SK-N-SH (cell line): Measurements from ENCODE around the gene CFAP299. TPM values are rescaled to one million over a fixed set of nuclear protein-coding genes. Genes with fewer than 3 reads are reported as not detected.

Source experiments
- CTCF ChIA-PET: fragments of 300-600, 350-600 bp; formaldehyde crosslinking; extraction: SDS; loops from one replicate; lab custom pipeline; 2021; lab: Yijun Ruan, JAX
- POLR2A ChIA-PET: fragments of 350-600 bp; sonication (Branson Sonifier 250); formaldehyde crosslinking; extraction: SDS; loops from one replicate; lab custom pipeline; 2020; ENCODE audit warnings: antibody characterized with exemption, inconsistent platforms; lab: Yijun Ruan, JAX
- DNase-seq: peaks from one replicate; pipeline ENCODE4 v3.0.0; 2012
- H2AFZ ChIP-seq: fragments of 200-600 bp; sonication (generic); 2 replicates; pipeline ENCODE4 v1.8.1; 2016; ENCODE audit warnings: antibody characterized with exemption, mild to moderate bottlenecking, low read depth
- H3F3A ChIP-seq: fragments of 200-600 bp; sonication (generic); replicated peaks from 2 replicates; pipeline ENCODE3; 2016; ENCODE audit warnings: antibody characterized with exemption, mild to moderate bottlenecking; ENCODE audit not compliant: insufficient read depth
- H3K27ac ChIP-seq, 2 experiments: fragments of 200-500 bp in 1 of 2; fragments of 200-600 bp in 1 of 2; sonication (Bioruptor generic) in 1 of 2; sonication (generic), shearing (Covaris generic) in 1 of 2; 2 replicates each; pipeline versions ENCODE4 v1.5.1 to v1.6.1; 2014 to 2016; ENCODE audit warnings: low read depth in 2 of 2, inconsistent platforms in 1 of 2, low read length in 1 of 2, mild to moderate bottlenecking in 1 of 2, mixed read lengths in 1 of 2
- H3K27me3 ChIP-seq: fragments of 200-600 bp; sonication (generic), shearing (Covaris generic); 2 replicates; pipeline ENCODE4 v1.6.1; 2016; ENCODE audit warnings: mixed run types; ENCODE audit not compliant: insufficient read depth
- H3K36me3 ChIP-seq, 2 experiments: fragments of 200-500 bp in 1 of 2; fragments of 200-600 bp in 1 of 2; sonication (Bioruptor generic) in 1 of 2; sonication (generic) in 1 of 2; replicated peaks in 1 of 2; 2 replicates each; pipeline versions ENCODE3 to v1.5.1; 2014 to 2016; ENCODE audit warnings: low read length in 1 of 2, mild to moderate bottlenecking in 1 of 2; ENCODE audit not compliant: insufficient read depth in 2 of 2, control insufficient read depth in 1 of 2
- H3K4me1 ChIP-seq, 2 experiments: fragments of 200-500 bp in 1 of 2; fragments of 200-600 bp in 1 of 2; sonication (Bioruptor generic) in 1 of 2; sonication (generic), shearing (Covaris generic) in 1 of 2; 2 replicates each; pipeline versions ENCODE4 v1.5.1 to v1.6.1; 2014 to 2016; ENCODE audit warnings: low read depth in 1 of 2, low read length in 1 of 2, mixed run types in 1 of 2; ENCODE audit not compliant: insufficient read depth in 2 of 2, control insufficient read depth in 1 of 2
- H3K4me2 ChIP-seq: fragments of 200-600 bp; sonication (generic), shearing (Covaris generic); 2 replicates; pipeline ENCODE4 v1.6.1; 2017; ENCODE audit warnings: mixed run types
- H3K4me3 ChIP-seq, 2 experiments: fragments of 200-500 bp in 1 of 2; fragments of 200-600 bp in 1 of 2; sonication (Bioruptor generic) in 1 of 2; sonication (generic), shearing (Covaris generic) in 1 of 2; 2 replicates each; pipeline versions ENCODE4 v1.5.1 to v1.8.1; 2014 to 2016; ENCODE audit warnings: low read depth in 2 of 2, inconsistent platforms in 1 of 2, low read length in 1 of 2, mild to moderate bottlenecking in 1 of 2, mixed read lengths in 1 of 2, moderate library complexity in 1 of 2
- H3K79me2 ChIP-seq: fragments of 200-600 bp; sonication (generic); 2 replicates; pipeline ENCODE4 v1.8.1; 2017; ENCODE audit warnings: mild to moderate bottlenecking; ENCODE audit not compliant: insufficient read depth
- H3K9ac ChIP-seq: fragments of 200-600 bp; sonication (generic); 2 replicates; pipeline ENCODE4 v1.6.1; 2017; ENCODE audit warnings: mixed run types
- H3K9me2 ChIP-seq: fragments of 200-600 bp; sonication (generic); 2 replicates; pipeline ENCODE4 v1.6.1; 2017; ENCODE audit warnings: mixed run types
- H3K9me3 ChIP-seq: fragments of 200-600 bp; sonication (generic); 2 replicates; pipeline ENCODE4 v1.6.1; 2017; ENCODE audit warnings: mixed run types, mild to moderate bottlenecking, moderate library complexity
- H4K20me1 ChIP-seq: fragments of 200-600 bp; sonication (generic); 2 replicates; pipeline ENCODE4 v1.6.1; 2017; ENCODE audit warnings: mild to moderate bottlenecking, mixed run types; ENCODE audit not compliant: insufficient read depth
- EZH2phosphoT487 ChIP-seq: fragments of 200-600 bp; sonication (generic); IDR thresholded peaks from 2 replicates; pipeline ENCODE4 v1.6.1; 2017; ENCODE audit warnings: low read depth, mixed run types, mild to moderate bottlenecking, antibody characterized with exemption, moderate library complexity, borderline replicate concordance
- FOSL2 ChIP-seq: IDR thresholded peaks from 2 replicates; pipeline ENCODE4 v1.4.0; 2012; ENCODE audit warnings: low read depth, mild to moderate bottlenecking, moderate library complexity, borderline replicate concordance
- GABPA ChIP-seq: IDR thresholded peaks from 2 replicates; pipeline ENCODE4 v1.4.0; 2012; ENCODE audit warnings: low read depth, mild to moderate bottlenecking
- GATA2 ChIP-seq: sonication (generic); formaldehyde crosslinking; IDR thresholded peaks from 2 replicates; pipeline ENCODE4 v1.5.0; 2020; ENCODE audit warnings: mild to moderate bottlenecking, missing genetic modification reagents
- JUND ChIP-seq: IDR thresholded peaks from 2 replicates; pipeline ENCODE4 v1.4.0; 2012
- MEF2A ChIP-seq: IDR thresholded peaks from 2 replicates; pipeline ENCODE4 v1.4.0; 2012; ENCODE audit warnings: low read depth, borderline replicate concordance
- NFIC ChIP-seq: IDR thresholded peaks from 2 replicates; pipeline ENCODE4 v1.4.0; 2012; ENCODE audit warnings: borderline replicate concordance
- POLR2AphosphoS5 ChIP-seq: IDR thresholded peaks from 2 replicates; pipeline ENCODE4 v1.6.1; 2012; ENCODE audit warnings: low read depth, low read length
- RAD21 ChIP-seq: IDR thresholded peaks from 2 replicates; pipeline ENCODE4 v1.6.1; 2012; ENCODE audit warnings: mild to moderate bottlenecking, low read length
- RCOR1 ChIP-seq: fragments of 150-350 bp; IDR thresholded peaks from 2 replicates; pipeline ENCODE4 v1.6.1; 2017; ENCODE audit warnings: antibody characterized with exemption, low read length
- RFX5 ChIP-seq: IDR thresholded peaks from 2 replicates; pipeline ENCODE4 v1.6.1; 2012; ENCODE audit warnings: mild to moderate bottlenecking, improper control_type of control experiment, low read length
- TCF12 ChIP-seq: IDR thresholded peaks from 2 replicates; pipeline ENCODE4 v1.4.0; 2012
- WGBS: methylation state at CpG from one replicate; pipeline ENCODE4 v1.1.6; 2017; ENCODE audit warnings: low lambda C conversion rate; 5-methylcytosine and 5-hydroxymethylcytosine counted together
- polyA plus RNA-seq, 3 experiments: library from polyadenylated mRNA; depleted of rRNA; stranded (reverse); fragments of >200 nt; gene quantifications; 2 replicates each; pipeline ENCODE4 v1.2.3, GENCODE V29; 2012
- TF ChIP-seq, protein P1 (sequence below): IDR thresholded peaks from 2 replicates; pipeline ENCODE4; 2012
- TF ChIP-seq, protein P2 (sequence below): IDR thresholded peaks from 2 replicates; pipeline ENCODE4 v1.6.1; 2012; ENCODE audit warnings: mild to moderate bottlenecking, low read depth, low read length, moderate library complexity
- TF ChIP-seq, protein P3 (sequence below): IDR thresholded peaks from 2 replicates; pipeline ENCODE4 v1.4.0; 2012; ENCODE audit warnings: low read depth
- TF ChIP-seq, protein P4 (sequence below): fragments of 200-600 bp; sonication (generic); IDR thresholded peaks from 2 replicates; pipeline ENCODE4 v1.6.1; 2017; ENCODE audit warnings: antibody characterized with exemption, mild to moderate bottlenecking, moderate library complexity
- TF ChIP-seq, protein P5 (sequence below): IDR thresholded peaks from 2 replicates; pipeline ENCODE4 v1.4.0; 2012; ENCODE audit warnings: low read depth, borderline replicate concordance

The CFAP299 gene
- polyA plus RNA-seq, 1 of the 3 experiments (the other 2 are of a cell fraction), result 1.2 TPM

DNA sequence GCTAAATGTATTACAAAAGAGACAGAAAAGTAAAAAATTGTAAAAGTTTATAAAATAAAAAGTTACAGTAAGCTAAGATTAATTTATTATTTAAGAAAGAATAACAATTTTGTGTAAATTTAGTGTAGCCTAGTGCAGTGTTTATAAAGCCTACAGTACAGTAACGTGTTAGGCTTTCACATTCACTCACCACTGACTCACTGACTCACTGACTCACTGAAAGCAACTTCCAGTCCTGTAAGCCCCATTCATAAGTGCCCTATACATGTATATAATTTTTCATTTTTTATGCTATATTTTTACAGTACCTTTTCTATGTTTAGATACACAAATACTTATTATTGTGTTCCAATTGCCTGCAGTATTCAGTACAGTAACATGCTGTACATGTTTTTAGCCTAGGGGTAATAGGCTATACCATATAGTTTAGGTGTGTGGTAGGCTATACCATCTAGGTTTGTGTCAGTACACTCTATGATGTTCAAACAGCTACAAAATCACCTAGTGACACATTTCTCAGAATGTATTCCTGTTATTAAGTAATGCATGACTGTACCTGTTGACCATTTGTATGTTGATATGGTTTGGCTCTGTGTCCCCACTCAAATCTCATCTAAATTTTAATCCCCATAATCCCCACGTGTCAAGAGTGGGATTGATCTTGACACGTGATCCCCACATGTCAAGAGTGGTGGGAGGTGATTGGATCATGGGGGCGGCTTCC is 57.9 kb downstream of the CFAP299 start:
- TF ChIP-seq POLR2AphosphoS5, result no peak
- TF ChIP-seq, protein P1, sequence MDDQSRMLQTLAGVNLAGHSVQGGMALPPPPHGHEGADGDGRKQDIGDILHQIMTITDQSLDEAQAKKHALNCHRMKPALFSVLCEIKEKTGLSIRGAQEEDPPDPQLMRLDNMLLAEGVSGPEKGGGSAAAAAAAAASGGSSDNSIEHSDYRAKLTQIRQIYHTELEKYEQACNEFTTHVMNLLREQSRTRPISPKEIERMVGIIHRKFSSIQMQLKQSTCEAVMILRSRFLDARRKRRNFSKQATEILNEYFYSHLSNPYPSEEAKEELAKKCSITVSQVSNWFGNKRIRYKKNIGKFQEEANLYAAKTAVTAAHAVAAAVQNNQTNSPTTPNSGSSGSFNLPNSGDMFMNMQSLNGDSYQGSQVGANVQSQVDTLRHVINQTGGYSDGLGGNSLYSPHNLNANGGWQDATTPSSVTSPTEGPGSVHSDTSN, result peak; percentile 9; the same call in 1 of the 2 replicates
- TF ChIP-seq, protein P2, sequence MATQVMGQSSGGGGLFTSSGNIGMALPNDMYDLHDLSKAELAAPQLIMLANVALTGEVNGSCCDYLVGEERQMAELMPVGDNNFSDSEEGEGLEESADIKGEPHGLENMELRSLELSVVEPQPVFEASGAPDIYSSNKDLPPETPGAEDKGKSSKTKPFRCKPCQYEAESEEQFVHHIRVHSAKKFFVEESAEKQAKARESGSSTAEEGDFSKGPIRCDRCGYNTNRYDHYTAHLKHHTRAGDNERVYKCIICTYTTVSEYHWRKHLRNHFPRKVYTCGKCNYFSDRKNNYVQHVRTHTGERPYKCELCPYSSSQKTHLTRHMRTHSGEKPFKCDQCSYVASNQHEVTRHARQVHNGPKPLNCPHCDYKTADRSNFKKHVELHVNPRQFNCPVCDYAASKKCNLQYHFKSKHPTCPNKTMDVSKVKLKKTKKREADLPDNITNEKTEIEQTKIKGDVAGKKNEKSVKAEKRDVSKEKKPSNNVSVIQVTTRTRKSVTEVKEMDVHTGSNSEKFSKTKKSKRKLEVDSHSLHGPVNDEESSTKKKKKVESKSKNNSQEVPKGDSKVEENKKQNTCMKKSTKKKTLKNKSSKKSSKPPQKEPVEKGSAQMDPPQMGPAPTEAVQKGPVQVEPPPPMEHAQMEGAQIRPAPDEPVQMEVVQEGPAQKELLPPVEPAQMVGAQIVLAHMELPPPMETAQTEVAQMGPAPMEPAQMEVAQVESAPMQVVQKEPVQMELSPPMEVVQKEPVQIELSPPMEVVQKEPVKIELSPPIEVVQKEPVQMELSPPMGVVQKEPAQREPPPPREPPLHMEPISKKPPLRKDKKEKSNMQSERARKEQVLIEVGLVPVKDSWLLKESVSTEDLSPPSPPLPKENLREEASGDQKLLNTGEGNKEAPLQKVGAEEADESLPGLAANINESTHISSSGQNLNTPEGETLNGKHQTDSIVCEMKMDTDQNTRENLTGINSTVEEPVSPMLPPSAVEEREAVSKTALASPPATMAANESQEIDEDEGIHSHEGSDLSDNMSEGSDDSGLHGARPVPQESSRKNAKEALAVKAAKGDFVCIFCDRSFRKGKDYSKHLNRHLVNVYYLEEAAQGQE, result no peak
- no peak for TF ChIP-seq RCOR1
- TF ChIP-seq EZH2phosphoT487, result no peak
- TF ChIP-seq, protein P3, sequence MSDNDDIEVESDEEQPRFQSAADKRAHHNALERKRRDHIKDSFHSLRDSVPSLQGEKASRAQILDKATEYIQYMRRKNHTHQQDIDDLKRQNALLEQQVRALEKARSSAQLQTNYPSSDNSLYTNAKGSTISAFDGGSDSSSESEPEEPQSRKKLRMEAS, result no peak
- no peak for TF ChIP-seq GATA2 (CRISPR knock-in tag)
- no peak for TF ChIP-seq MEF2A
- no peak for TF ChIP-seq TCF12
- no peak for TF ChIP-seq NFIC
- peak; percentile 81; the same call in 1 of the 2 replicates for TF ChIP-seq FOSL2
- TF ChIP-seq GABPA, result no peak
- no peak for TF ChIP-seq RFX5
- TF ChIP-seq RAD21, result no peak
- TF ChIP-seq, protein P4, sequence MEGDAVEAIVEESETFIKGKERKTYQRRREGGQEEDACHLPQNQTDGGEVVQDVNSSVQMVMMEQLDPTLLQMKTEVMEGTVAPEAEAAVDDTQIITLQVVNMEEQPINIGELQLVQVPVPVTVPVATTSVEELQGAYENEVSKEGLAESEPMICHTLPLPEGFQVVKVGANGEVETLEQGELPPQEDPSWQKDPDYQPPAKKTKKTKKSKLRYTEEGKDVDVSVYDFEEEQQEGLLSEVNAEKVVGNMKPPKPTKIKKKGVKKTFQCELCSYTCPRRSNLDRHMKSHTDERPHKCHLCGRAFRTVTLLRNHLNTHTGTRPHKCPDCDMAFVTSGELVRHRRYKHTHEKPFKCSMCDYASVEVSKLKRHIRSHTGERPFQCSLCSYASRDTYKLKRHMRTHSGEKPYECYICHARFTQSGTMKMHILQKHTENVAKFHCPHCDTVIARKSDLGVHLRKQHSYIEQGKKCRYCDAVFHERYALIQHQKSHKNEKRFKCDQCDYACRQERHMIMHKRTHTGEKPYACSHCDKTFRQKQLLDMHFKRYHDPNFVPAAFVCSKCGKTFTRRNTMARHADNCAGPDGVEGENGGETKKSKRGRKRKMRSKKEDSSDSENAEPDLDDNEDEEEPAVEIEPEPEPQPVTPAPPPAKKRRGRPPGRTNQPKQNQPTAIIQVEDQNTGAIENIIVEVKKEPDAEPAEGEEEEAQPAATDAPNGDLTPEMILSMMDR, result no peak
- TF ChIP-seq JUND, result peak; percentile 37
- TF ChIP-seq, protein P5, sequence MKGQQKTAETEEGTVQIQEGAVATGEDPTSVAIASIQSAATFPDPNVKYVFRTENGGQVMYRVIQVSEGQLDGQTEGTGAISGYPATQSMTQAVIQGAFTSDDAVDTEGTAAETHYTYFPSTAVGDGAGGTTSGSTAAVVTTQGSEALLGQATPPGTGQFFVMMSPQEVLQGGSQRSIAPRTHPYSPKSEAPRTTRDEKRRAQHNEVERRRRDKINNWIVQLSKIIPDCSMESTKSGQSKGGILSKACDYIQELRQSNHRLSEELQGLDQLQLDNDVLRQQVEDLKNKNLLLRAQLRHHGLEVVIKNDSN, result no peak
- no peak overlapping the region for H2AFZ ChIP-seq
- ChIA-PET POLR2A (no interaction called here), CTCF (no interaction called here)
- peaks cover 0 to 8% of the 10 kb centered on the region in 2 experiments for H3K36me3 ChIP-seq
- H3K27ac ChIP-seq, result peak overlapping the region in 1 of 2 experiments; percentile 36; a peak in 2 of 4 replicates
- peaks cover 13% of the 10 kb centered on the region for H3F3A ChIP-seq
- H3K9me2 ChIP-seq, result no peaks in the 10 kb centered on the region
- H4K20me1 ChIP-seq, result no peaks in the 10 kb centered on the region
- H3K4me2 ChIP-seq, result no peak overlapping the region
- no peak overlapping the region for H3K4me3 ChIP-seq
- no peak overlapping the region for H3K9ac ChIP-seq
- peaks cover 9% of the 10 kb centered on the region; the same call in 1 of the 2 replicates for H3K9me3 ChIP-seq
- H3K79me2 ChIP-seq, result peaks cover 5% of the 10 kb centered on the region
- no peaks in the 10 kb centered on the region for H3K27me3 ChIP-seq
- H3K4me1 ChIP-seq, result no peaks in the 10 kb centered on the region
- WGBS, result 19% methylated on average over 4 of the region's 4 CpGs
- DNase-seq, result no peak
